HG03108 (cell line): ENCODE results near the gene ENPEP.
A peak's percentile ranks its signal among the peaks of the same experiment; 100 is the strongest.
"Not testable (repeated sequence)": the region's sequence is repeated elsewhere in the genome, so short reads cannot be mapped to it uniquely, and the experiment has no call there.

Experiments
- ATAC-seq: cut with Tn5 transposase; IDR thresholded peaks from one replicate; pipeline ENCODE4 v1.9.1; 2021; ENCODE audit warnings: moderate library complexity; ENCODE audit not compliant: unreplicated experiment

Gene ENPEP

DNA sequence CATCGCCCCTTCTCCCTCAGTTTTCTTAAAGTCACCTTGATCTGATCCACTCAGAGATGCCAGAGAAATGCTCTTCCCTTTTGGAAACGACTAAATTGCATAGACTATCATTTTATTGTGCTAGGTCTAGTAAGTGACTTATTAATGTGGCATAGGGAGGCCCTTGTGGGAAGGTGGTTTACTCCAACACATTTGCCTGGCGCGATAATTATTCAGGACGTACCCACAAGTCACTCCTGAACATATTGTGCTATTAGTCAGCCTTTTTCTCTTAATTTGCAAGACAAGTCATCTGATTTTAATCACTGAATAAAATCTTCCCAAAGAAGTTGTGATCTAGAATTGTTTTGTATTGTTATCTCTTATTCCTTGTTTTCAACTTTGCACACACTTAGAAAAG lies 7.6 kb downstream of the ENPEP start:
- ATAC-seq, result no peak

- ATAC-seq, result peak; percentile 100
These were observed 8.1 kb downstream of the ENPEP start for GRCh38 chr4:110484029-110484428.

DNA sequence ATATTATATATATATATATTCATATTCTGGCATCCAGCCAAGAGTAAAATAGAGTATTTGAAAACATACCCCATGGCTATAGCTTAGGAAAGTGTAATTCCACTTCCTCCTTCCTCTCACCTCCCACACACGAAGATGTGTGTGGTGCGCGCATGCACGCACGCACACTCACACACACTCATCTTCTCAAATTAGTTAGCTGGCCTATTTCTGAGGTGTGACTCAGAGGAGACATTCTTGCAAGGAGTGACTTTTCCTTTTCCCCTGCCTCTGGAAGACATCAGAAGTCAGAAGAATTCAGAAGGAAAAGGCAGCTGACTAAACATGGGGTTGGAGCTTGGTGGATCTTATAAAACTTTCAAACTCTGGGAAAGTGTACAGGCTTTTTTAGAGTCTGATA lies 8.8 kb downstream of the ENPEP start:
- no peak for ATAC-seq

GRCh38 chr4:110485452-110485851 lies 9.5 kb downstream of the ENPEP start:
- no peak for ATAC-seq

DNA sequence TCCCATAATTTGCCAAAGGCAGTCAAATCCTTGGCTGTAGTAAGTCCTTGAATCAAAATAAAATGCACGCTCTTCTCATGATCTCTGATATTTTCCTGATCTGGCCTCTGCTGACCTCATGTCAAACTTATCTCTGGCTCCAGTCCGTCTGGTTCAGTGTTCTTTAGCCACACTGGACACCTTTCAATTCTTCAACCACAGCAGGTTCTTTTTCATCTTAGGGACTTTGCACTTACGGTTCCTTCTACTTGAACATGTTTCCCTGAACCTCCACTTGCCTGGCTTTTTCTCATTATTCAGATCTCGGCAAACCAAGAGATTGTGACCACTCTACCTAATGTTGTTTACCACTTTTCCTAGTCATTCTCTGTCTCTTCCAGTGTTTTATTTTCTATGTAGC lies 10.3 kb downstream of the ENPEP start:
- no peak for ATAC-seq

GRCh38 chr4:110486850-110487249 lies 10.9 kb downstream of the ENPEP start:
- ATAC-seq, result not testable (repeated sequence)

- no peak for ATAC-seq
These were observed 11.9 kb downstream of the ENPEP start for GRCh38 chr4:110487873-110488272.

- no peak for ATAC-seq
These were observed 14.1 kb downstream of the ENPEP start for GRCh38 chr4:110489901-110490508.

GRCh38 chr4:110492522-110492921 lies 16.6 kb downstream of the ENPEP start:
- no peak for ATAC-seq

DNA sequence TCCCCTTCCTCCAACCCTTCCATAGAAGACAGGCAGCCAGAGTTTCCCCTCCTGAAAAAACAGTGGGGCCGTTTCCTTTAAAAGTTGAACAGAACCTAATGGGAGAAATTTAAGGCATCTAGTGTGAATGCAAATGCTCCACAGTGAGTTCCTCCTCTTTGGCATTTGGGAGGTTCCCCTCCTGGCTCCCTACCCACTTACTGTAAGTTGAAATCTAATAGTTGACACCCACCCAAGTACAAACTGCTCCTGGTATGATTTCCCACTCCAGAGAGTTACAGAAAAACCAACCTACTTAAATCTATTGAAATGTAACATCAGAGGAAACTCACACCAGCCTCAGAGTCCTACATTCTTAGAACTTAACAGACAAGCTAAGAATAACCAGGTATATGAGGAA lies 17.6 kb downstream of the ENPEP start:
- ATAC-seq, result no peak

DNA sequence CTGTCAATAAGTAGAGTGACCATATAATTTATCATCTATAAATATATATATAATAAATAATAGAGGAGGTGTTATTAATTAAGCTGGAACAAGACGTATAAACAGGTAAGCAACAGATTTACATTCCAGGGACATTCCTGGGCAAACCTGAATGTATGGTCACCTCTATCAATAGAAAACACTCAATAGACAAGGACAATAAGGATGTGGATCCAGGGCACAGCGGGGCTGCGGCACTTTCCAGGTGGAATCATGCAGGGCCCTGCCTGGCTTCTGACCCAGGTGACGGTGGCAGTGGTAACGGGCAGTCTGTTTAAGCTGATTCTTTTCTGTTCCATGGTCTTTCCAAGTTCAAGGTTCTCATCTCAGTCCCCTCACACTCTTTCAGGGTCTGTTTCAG lies 22.5 kb downstream of the ENPEP start:
- ATAC-seq, result no peak

DNA sequence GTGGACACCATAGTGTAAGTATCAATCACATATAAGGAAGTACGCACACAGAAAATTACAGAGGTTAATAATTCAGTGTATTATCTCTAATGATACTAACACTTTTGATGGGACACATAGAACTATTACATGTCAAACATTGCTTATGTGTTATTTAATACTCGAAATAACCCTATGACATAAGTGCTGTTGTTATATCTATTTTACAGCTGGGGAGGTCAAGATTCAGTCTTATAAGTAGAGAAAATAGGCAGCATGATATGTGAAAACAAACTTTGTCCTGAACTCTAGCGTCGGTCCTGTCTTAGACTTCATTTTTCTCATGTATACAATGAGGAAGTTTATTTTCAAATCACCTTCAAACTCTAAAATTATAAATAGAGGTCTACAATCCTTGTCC lies 23.2 kb downstream of the ENPEP start:
- ATAC-seq, result no peak

DNA sequence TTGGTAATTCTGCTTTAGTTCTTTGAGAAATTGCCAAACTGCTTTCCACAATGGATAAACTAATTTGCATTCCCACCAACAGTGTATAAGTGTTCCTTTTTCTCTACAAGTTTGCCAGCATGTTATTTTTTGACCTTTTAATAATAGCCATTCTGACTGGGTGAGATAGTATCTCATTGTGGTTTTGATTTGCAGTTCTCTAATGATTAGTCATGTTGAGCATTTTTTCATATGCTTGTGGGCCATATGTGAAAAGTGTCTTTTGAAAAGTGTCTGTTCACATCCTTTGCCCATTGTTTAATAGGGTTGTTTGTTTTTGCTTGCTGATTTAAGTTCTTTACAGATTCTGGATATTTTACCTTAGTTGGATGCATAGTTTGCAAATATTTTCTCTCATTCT lies 25.9 kb downstream of the ENPEP start:
- no peak for ATAC-seq

DNA sequence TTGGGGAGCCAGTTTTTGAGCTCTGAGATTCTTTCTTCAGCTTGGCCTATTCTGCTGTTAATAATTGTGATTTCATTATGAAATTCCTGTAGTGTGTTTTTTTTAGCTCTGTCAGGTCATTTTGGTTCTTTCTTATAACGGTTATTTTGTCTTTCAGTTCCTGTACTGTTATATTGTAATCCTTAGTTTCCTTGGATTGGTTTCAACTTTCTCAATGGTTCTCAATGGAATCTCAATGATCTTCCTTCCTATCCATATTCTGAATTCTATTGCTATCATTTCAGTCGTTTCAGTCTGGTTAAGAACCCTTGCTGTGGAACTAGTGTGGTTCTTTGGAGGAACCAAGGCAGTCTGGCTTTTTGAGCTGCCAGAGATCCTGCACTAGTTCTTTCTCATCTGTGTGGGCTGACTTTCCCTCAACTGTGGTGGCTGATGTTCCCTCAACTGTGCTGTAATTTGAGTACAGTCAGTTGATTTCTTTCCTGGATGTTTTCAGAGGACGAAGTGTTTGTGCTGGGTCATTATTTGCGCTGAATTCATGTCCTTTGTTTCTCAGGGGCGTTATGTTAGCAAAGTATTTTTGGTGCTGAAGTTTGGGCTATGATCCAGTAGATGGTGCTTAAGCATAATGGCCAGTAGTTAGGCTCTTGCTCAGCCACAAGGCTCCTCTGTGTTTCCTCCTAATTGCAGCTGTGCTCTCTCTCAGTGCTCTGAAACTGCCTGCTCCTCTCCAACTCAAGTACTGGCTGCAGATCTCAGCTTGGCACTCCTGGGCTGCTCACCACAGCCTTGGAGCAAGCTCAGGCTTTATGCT lies 27.5 kb downstream of the ENPEP start:
- ATAC-seq, result no peak

DNA sequence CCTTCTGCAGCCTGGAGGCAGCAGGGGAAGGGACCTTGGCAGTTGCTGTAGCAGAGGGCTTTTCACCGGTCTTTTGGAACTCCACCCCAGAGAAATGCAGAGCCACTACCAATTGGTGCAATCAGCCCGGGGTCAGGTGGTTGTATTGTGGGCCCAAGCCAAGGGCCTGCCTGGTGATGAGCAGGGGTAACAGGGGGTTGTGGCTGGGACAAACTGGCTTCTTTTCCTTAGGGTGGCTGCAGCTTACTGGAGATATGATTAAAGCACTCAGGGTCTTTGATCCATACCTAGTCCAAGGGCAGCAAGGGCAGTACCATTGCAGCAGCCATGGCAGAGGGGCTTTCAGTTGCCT lies 28.1 kb downstream of the ENPEP start:
- no peak for ATAC-seq

GRCh38 chr4:110505440-110505839 lies 29.5 kb downstream of the ENPEP start:
- no peak for ATAC-seq

DNA sequence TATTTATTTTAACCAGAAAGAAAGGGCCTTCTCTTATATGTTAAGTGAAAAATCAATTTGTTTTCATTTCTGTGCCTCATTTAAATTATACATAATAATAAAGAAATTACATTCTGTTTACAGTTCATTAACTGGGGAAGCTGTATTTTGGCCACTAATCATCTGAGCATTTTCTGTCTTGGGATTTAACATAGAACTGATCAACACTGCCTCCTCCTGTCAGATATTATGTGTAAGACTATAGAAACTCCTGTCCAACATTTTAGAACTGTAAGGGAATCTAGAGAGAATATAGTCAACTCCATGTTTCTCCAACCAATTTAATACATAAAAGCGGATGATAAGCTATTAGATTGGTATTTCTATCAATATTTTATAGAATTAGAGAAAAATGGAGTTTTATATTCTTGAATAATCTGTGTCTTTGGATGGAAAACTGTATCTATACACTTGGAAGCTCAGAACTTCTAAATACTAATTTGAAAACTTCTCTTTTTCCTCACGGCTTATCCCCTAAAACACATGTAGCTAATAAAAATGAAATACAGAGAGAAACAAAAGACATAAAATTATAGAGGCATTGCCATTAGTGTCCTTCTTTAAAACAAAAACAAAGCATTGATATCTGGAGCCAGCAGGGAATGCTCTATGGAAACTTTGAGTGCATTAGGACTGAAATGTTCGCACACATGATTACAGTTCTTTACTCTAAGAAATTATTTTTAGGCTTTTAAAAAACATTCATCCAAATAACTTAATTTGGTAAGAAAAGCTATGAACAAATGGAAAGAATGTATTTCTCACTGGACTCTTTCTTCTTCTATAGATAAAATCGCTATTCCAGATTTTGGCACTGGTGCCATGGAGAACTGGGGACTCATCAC lies 33.1 kb downstream of the ENPEP start:
- ATAC-seq, result no peak

GRCh38 chr4:110510277-110510676 lies 34.3 kb downstream of the ENPEP start:
- no peak for ATAC-seq

DNA sequence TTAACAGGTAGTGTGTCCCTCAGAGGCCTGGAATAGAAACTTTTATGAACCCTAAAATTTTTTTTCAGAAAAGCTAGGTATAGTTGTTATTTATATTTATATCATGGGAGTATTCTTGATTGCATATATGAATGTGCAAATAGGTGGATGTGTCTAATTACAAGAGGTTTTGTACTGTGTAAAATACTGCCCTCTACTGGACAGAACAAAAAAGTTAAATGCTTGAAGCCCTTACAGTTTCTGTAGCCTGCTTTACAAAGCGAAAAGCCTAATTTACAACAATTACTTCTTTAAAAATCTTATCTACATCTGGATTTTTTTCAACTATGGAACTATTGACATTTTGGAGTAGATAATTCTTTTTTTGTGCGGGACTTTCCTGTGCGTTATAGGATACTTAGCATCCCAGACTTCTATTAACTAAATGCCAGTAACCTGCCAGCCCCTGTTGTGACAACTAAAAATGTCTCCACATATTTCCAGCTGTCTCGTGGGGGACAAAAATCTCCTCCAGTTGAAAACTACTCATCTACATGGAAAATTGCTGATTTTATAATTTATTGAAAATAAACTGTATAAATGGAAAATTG lies 35.1 kb downstream of the ENPEP start:
- peak; percentile 48 for ATAC-seq

- ATAC-seq, result no peak
These were observed 36.9 kb downstream of the ENPEP start for GRCh38 chr4:110512901-110513300.

- no peak for ATAC-seq
These were observed 39.0 kb downstream of the ENPEP start for GRCh38 chr4:110514889-110515479.
